BLaER1 treated with 17β-estradiol and CSF1 and Interleukin-3, amounts not matched to agents 10 nM and 100 nM (cell line): ENCODE results near the gene IWS1.

ENCODE experiments used
- H3K27ac ChIP-seq, 11 experiments: shearing (Covaris generic); formaldehyde crosslinking; 2 replicates each; pipeline ENCODE4 v1.8.1; 2022
- H3K27me3 ChIP-seq, 11 experiments: shearing (Covaris generic); formaldehyde crosslinking; 2 replicates each; pipeline ENCODE4 v1.8.1; 2022
- H3K36me3 ChIP-seq, 11 experiments: shearing (Covaris generic); formaldehyde crosslinking; 2 replicates each; pipeline ENCODE4 v1.8.1; 2022
- H3K4me1 ChIP-seq, 10 experiments: shearing (Covaris generic); formaldehyde crosslinking; 2 replicates each; pipeline ENCODE4 v1.8.1; 2022
- H3K4me2 ChIP-seq, 11 experiments: shearing (Covaris generic); formaldehyde crosslinking; 2 replicates each; pipeline ENCODE4 v1.8.1; 2022
- H3K4me3 ChIP-seq, 10 experiments: shearing (Covaris generic); formaldehyde crosslinking; 2 replicates each; pipeline ENCODE4 v1.8.1; 2022
- H3K9ac ChIP-seq, 11 experiments: shearing (Covaris generic); formaldehyde crosslinking; 2 replicates each; pipeline ENCODE4 v1.8.1; 2022
- H3K9me3 ChIP-seq, 11 experiments: shearing (Covaris generic); formaldehyde crosslinking; replicated peaks in 1 of 11; 2 replicates each; pipeline ENCODE4 v1.8.1; 2022
- H4K20me1 ChIP-seq, 11 experiments: shearing (Covaris generic); formaldehyde crosslinking; 2 replicates each; pipeline ENCODE4 v1.8.1; 2022
- Cebpa-rat ChIP-seq, 11 experiments: shearing (Covaris generic); IDR thresholded peaks; 2 replicates each; pipeline ENCODE4 v1.8.1; 2022

The IWS1 gene

DNA sequence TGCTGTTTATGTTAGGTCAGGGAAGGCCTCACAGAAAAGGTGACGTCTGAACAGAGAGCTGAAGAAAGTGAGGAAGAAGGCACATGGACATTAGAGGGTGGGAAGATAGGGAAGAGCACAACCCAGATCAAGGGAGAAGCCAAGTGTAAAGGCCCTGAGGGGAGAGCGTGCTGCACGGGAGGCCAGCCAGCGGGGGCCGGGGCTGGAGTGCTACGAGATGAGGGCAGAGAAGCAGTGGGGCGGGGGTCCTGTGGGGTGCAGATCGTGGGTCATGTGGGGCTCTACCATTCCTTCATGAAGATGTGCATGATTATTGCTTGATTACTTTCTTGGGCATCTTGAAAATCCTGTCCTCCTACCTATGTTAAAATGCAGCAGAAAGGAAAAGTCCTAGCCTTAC lies 57.2 kb downstream of the IWS1 start:
- Histone ChIP-seq H4K20me1 (no peaks in the 10 kb centered on the region), H3K9ac (no peak overlapping the region), H3K4me1 (peaks cover 0 to 10% (median 0%) of the 10 kb centered on the region in 10 experiments; a peak in 1 of 20 replicates), H3K4me2 (no peak overlapping the region), H3K4me3 (no peak overlapping the region), H3K27me3 (no peaks in the 10 kb centered on the region), H3K36me3 (peaks cover 26 to 54% (median 40%) of the 10 kb centered on the region in 11 experiments), H3K27ac (no peak overlapping the region), H3K9me3 (0 out of 22 replicates have a peak, but pooled peaks cover 0 to 4% (median 0%) of the 10 kb centered on the region in 11 experiments)
- TF ChIP-seq Cebpa-rat (IDR thresholded peaks at IDR 0.05) = no peak

DNA sequence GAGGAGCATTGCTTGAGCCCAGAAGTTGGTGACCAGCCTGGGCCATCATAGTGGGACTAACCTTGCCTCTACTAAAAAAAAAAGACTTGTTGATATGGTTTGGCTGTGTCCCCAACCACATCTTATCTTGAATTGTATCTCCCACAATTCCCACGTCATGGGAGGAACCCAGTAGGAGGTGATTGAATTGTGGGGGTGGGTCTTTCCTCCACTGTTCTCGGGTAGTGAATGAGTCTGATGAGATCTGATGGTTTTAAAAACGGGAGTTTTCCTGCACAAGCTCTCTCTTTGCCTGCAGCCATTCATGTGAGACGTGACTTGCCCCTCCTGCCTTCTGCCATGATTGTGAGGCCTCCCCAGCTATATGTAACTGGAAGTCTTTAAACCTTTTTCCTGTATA lies 61.0 kb downstream of the IWS1 start:
- no peak overlapping the region for H3K9ac ChIP-seq
- 0 out of 22 replicates have a peak overlapping the region, but pooled peaks of 1 of the 11 experiments have one; percentile 13 for H3K4me2 ChIP-seq
- peaks cover 26 to 50% (median 38%) of the 10 kb centered on the region in 11 experiments for H3K36me3 ChIP-seq
- no peak overlapping the region for H3K4me3 ChIP-seq
- H3K27ac ChIP-seq = no peak overlapping the region
- no peak for TF ChIP-seq Cebpa-rat (IDR thresholded peaks at IDR 0.05)
- H3K27me3 ChIP-seq = no peaks in the 10 kb centered on the region
- H4K20me1 ChIP-seq = no peaks in the 10 kb centered on the region
- 0 out of 22 replicates have a peak, but pooled peaks cover 0 to 4% (median 0%) of the 10 kb centered on the region in 11 experiments for H3K9me3 ChIP-seq
- H3K4me1 ChIP-seq = peaks cover 0 to 10% (median 0%) of the 10 kb centered on the region in 10 experiments; a peak in 1 of 20 replicates

- Histone ChIP-seq H3K4me2 (0 out of 22 replicates have a peak overlapping the region, but pooled peaks of 1 of the 11 experiments have one; percentile 13), H3K9me3 (0 out of 22 replicates have a peak, but pooled peaks cover 0 to 4% (median 0%) of the 10 kb centered on the region in 11 experiments), H3K27me3 (no peaks in the 10 kb centered on the region), H3K4me3 (no peak overlapping the region), H3K27ac (no peak overlapping the region), H3K9ac (no peak overlapping the region), H3K4me1 (peaks cover 0 to 10% (median 0%) of the 10 kb centered on the region in 10 experiments; a peak in 1 of 20 replicates), H4K20me1 (no peaks in the 10 kb centered on the region), H3K36me3 (peaks cover 20 to 44% (median 32%) of the 10 kb centered on the region in 11 experiments)
- no peak for TF ChIP-seq Cebpa-rat (IDR thresholded peaks at IDR 0.05)
These were observed 61.6 kb downstream of the IWS1 start for GRCh38 chr2:127464470-127465257.

GRCh38 chr2:127463155-127463991 lies 62.9 kb downstream of the IWS1 start:
- no peak for TF ChIP-seq Cebpa-rat (IDR thresholded peaks at IDR 0.05)
- Histone ChIP-seq H3K27ac (no peak overlapping the region), H3K4me2 (no peak overlapping the region), H3K9ac (no peak overlapping the region), H4K20me1 (no peaks in the 10 kb centered on the region), H3K4me3 (no peak overlapping the region), H3K9me3 (0 out of 22 replicates have a peak, but pooled peaks cover 0 to 4% (median 0%) of the 10 kb centered on the region in 11 experiments), H3K36me3 (peaks cover 7 to 31% (median 19%) of the 10 kb centered on the region in 11 experiments; a peak in 19 of 22 replicates), H3K4me1 (peaks cover 0 to 10% (median 3%) of the 10 kb centered on the region in 10 experiments; a peak in 8 of 20 replicates), H3K27me3 (no peaks in the 10 kb centered on the region)

- Histone ChIP-seq H3K9ac (no peak overlapping the region), H3K4me2 (no peak overlapping the region), H3K36me3 (peaks cover 4 to 22% (median 12%) of the 10 kb centered on the region in 11 experiments; a peak in 13 of 22 replicates), H3K27me3 (no peaks in the 10 kb centered on the region), H4K20me1 (no peaks in the 10 kb centered on the region), H3K4me1 (peaks cover 0 to 13% (median 5%) of the 10 kb centered on the region in 10 experiments; a peak in 8 of 20 replicates), H3K4me3 (no peak overlapping the region), H3K9me3 (0 out of 22 replicates have a peak, but pooled peaks cover 0 to 4% (median 0%) of the 10 kb centered on the region in 11 experiments), H3K27ac (no peak overlapping the region)
- TF ChIP-seq Cebpa-rat (IDR thresholded peaks at IDR 0.05) = no peak
These were observed 63.8 kb downstream of the IWS1 start for GRCh38 chr2:127462461-127462860.

DNA sequence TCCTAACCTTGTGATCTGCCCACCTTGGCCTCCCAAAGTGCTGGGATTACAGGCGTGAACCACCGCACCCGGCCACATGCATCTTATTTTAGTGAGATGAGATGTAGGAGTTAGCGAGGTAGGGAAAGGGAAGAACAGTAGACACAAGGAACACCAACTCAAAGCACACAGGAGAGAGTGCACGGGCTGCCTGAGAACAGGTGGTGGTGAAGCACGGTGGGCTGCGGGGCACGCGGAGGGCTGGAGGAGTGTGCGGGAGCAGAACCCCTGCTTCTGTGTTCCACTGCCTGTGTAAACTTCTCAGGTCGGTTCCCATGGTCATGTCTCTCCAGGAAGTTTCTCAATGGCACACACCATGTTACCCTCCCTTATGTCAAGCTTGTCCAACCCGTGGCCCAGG lies 69.3 kb downstream of the IWS1 start:
- TF ChIP-seq Cebpa-rat (IDR thresholded peaks at IDR 0.05) = no peak
- no peak overlapping the region for H3K9ac ChIP-seq
- no peak overlapping the region for H3K4me2 ChIP-seq
- H3K27me3 ChIP-seq = no peaks in the 10 kb centered on the region
- H3K4me3 ChIP-seq = no peak overlapping the region
- peaks cover 0 to 13% (median 2%) of the 10 kb centered on the region in 10 experiments; a peak in 8 of 20 replicates for H3K4me1 ChIP-seq
- peaks cover 0 to 22% (median 10%) of the 10 kb centered on the region in 11 experiments; a peak in 11 of 22 replicates for H3K36me3 ChIP-seq
- no peaks in the 10 kb centered on the region for H3K9me3 ChIP-seq
- H4K20me1 ChIP-seq = no peaks in the 10 kb centered on the region
- H3K27ac ChIP-seq = no peak overlapping the region

- Histone ChIP-seq H3K9me3 (no peaks in the 10 kb centered on the region), H3K36me3 (peaks cover 0 to 22% (median 10%) of the 10 kb centered on the region in 11 experiments; a peak in 11 of 22 replicates), H3K4me3 (no peak overlapping the region), H3K4me2 (no peak overlapping the region), H3K27ac (no peak overlapping the region), H3K9ac (no peak overlapping the region), H3K4me1 (peaks cover 0 to 22% (median 2%) of the 10 kb centered on the region in 10 experiments; a peak in 8 of 20 replicates), H3K27me3 (no peaks in the 10 kb centered on the region), H4K20me1 (no peaks in the 10 kb centered on the region)
- TF ChIP-seq Cebpa-rat (IDR thresholded peaks at IDR 0.05) = no peak
These were observed 70.5 kb downstream of the IWS1 start for GRCh38 chr2:127455566-127456493.
